A549 (cell line): Measurements from ENCODE around the gene FAM131C. TPM values are rescaled to one million over a fixed set of nuclear protein-coding genes. Genes with fewer than 3 reads are reported as not detected.
A peak's percentile ranks its signal among the peaks of the same experiment; 100 is the strongest.

ENCODE experiments used
- ATAC-seq, 2 experiments: fragments of 200-7000 bp in 1 of 2; fragments of >200 bp in 1 of 2; cut with Nextera tagmentation in 1 of 2; cut with Tn5 transposase in 1 of 2; 3 replicates each; pipeline versions ENCODE4 v1.8.0 to v1.9.1; 2018 to 2020; ENCODE audit warnings: mild to moderate bottlenecking in 1 of 2, moderate library complexity in 1 of 2
- CTCF ChIA-PET: fragments of 300-600 bp; sonication (Branson Sonifier 250); formaldehyde crosslinking; extraction: SDS; loops from one replicate; lab custom pipeline; 2021; ENCODE audit warnings: antibody characterized with exemption, inconsistent platforms; lab: Yijun Ruan, JAX
- POLR2A ChIA-PET: fragments of 350-600 bp; formaldehyde crosslinking; extraction: SDS; loops from one replicate; lab custom pipeline; 2021; ENCODE audit warnings: antibody characterized with exemption, inconsistent platforms; lab: Yijun Ruan, JAX
- DNase-seq, 2 experiments: peaks; one replicate each; pipeline versions ENCODE4 v3.0.0 to v3.0.0-alpha.2; 2011 to 2016; ENCODE audit warnings: low read depth in 1 of 2, low spot score in 1 of 2
- FAIRE-seq: peaks from 2 replicates; lab custom pipeline; 2011; peaks lifted over from hg19 to GRCh38; lab: Jason Lieb, UNC
- H3K27ac ChIP-seq, 2 experiments: fragments of >200 bp; sonication (Bioruptor Twin); formaldehyde crosslinking; 3 replicates each; pipeline ENCODE4 v1.5.1; 2016 to 2017
- H3K4me1 ChIP-seq: fragments of >200 bp; sonication (Bioruptor Twin); formaldehyde crosslinking; 3 replicates; pipeline ENCODE4 v1.6.1; 2016
- H3K4me2 ChIP-seq: fragments of >200 bp; sonication (Bioruptor Twin); formaldehyde crosslinking; 3 replicates; pipeline ENCODE4 v1.6.1; 2016
- H3K4me3 ChIP-seq: fragments of >200 bp; sonication (Bioruptor Twin); formaldehyde crosslinking; 3 replicates; pipeline ENCODE4 v1.5.1; 2016
- H3K9me3 ChIP-seq: fragments of >200 bp; sonication (Bioruptor Twin); formaldehyde crosslinking; 3 replicates; pipeline ENCODE4 v1.6.1; 2016
- CBX8 ChIP-seq: fragments of 200-600 bp; sonication (generic); IDR thresholded peaks from 2 replicates; pipeline ENCODE4 v1.6.1; 2016
- CTCF ChIP-seq: fragments of >200 bp; sonication (Bioruptor Twin); formaldehyde crosslinking; IDR thresholded peaks from 3 replicates; pipeline ENCODE4 v1.5.1; 2016
- E2F6 ChIP-seq: IDR thresholded peaks from 2 replicates; pipeline ENCODE4 v1.6.1; 2012; ENCODE audit warnings: low read depth, borderline replicate concordance
- GATA3 ChIP-seq: IDR thresholded peaks from 2 replicates; pipeline ENCODE4 v1.6.1; 2012; ENCODE audit warnings: borderline replicate concordance
- HOXA7 ChIP-seq: fragments of 250-450 bp; sonication (Bioruptor Pico); IDR thresholded peaks from 2 replicates; pipeline ENCODE4 v1.5.0; 2020; ENCODE audit warnings: mild to moderate bottlenecking, moderate library complexity
- HOXB5 ChIP-seq: fragments of 250-450 bp; sonication (Bioruptor Pico); IDR thresholded peaks from 2 replicates; pipeline ENCODE4 v1.5.0; 2020; ENCODE audit warnings: mild to moderate bottlenecking, moderate library complexity
- KDM1A ChIP-seq: fragments of 200-600 bp; sonication (generic); IDR thresholded peaks from 2 replicates; pipeline ENCODE4 v1.6.1; 2016; ENCODE audit warnings: low read depth, mild to moderate bottlenecking
- MAFK ChIP-seq: fragments of 450-650 bp; IDR thresholded peaks from 2 replicates; pipeline ENCODE4 v1.6.1; 2014; ENCODE audit not compliant: partially characterized antibody
- MYC ChIP-seq: IDR thresholded peaks from 2 replicates; pipeline ENCODE4 v1.6.1; 2012; ENCODE audit warnings: mild to moderate bottlenecking, inconsistent platforms, low read length, improper control_type of control experiment, borderline replicate concordance
- POLR2A ChIP-seq: IDR thresholded peaks from 2 replicates; pipeline ENCODE4 v1.6.1; 2012; ENCODE audit warnings: mild to moderate bottlenecking, low read length
- RARB ChIP-seq: fragments of 250-450 bp; sonication (Bioruptor Pico); IDR thresholded peaks from 2 replicates; pipeline ENCODE4 v1.8.0; 2021; ENCODE audit warnings: mild to moderate bottlenecking, moderate library complexity
- REST ChIP-seq: fragments of 200-600 bp; sonication (generic); IDR thresholded peaks from 2 replicates; pipeline ENCODE4 v1.6.1; 2016; ENCODE audit warnings: antibody characterized with exemption, mild to moderate bottlenecking, moderate library complexity
- RNF2 ChIP-seq: fragments of 200-600 bp; sonication (generic); IDR thresholded peaks from 2 replicates; pipeline ENCODE4 v1.6.1; 2016; ENCODE audit warnings: low read depth, mild to moderate bottlenecking, antibody characterized with exemption, moderate library complexity, borderline replicate concordance
- SREBF2 ChIP-seq: fragments of 450-650 bp; IDR thresholded peaks from 2 replicates; pipeline ENCODE4 v1.6.1; 2014; ENCODE audit warnings: mild to moderate bottlenecking, moderate library complexity
- TFCP2L1 ChIP-seq: fragments of 250-450 bp; sonication (Bioruptor Pico); IDR thresholded peaks from 2 replicates; pipeline ENCODE4 v1.5.0; 2021; ENCODE audit warnings: mild to moderate bottlenecking
- USF2 ChIP-seq: fragments of 450-650 bp; IDR thresholded peaks from 2 replicates; pipeline ENCODE4 v1.6.1; 2014; ENCODE audit warnings: antibody characterized with exemption
- ZFP36 ChIP-seq: fragments of 450-650 bp; IDR thresholded peaks from 2 replicates; pipeline ENCODE4 v1.6.1; 2014; ENCODE audit warnings: borderline replicate concordance; ENCODE audit not compliant: partially characterized antibody
- WGBS: methylation state at CpG from one replicate; pipeline ENCODE4 v1.1.6; 2017; ENCODE audit errors: missing lambda C conversion rate; 5-methylcytosine and 5-hydroxymethylcytosine counted together
- polyA plus RNA-seq, 4 experiments: library from polyadenylated mRNA; depleted of rRNA in 3 of 4; stranded (reverse); fragments of >200 nt; fragmentation: RNase III in 1 of 4; extraction: RNeasy Plus Mini Kit Qiagen cat#74134 plus additional on column Dnase treatment in 1 of 4; gene quantifications; 2 replicates in 3 of 4; 3 replicates in 1 of 4; pipeline ENCODE4 v1.2.3, GENCODE V29; 2011 to 2017

FAM131C gene
- polyA plus RNA-seq, 2 of the 4 experiments (the other 2 are of a cell fraction) = 2.3 to 6.7 TPM

GRCh38 chr1:16088996-16089395 is 15.5 kb upstream of the FAM131C start:
- 100% methylated on average over 3 of the region's 9 CpGs for WGBS
- DNase-seq (no peak), ATAC-seq (peak in 1 of 2 experiments; percentile 26; a peak in 1 of 6 replicates), FAIRE-seq (no peak)
- no peak for TF ChIP-seq RNF2
- TF ChIP-seq CBX8 = no peak
- peak; percentile 18 for TF ChIP-seq MAFK
- no peak for TF ChIP-seq USF2
- H3K4me1 ChIP-seq = no peaks in the 10 kb centered on the region
- ChIA-PET POLR2A (no interaction called here), CTCF (interaction anchor here (1.0 to 3.4 kb wide), 2 partner anchors 10 to 100 kb away, joined by 3 to 24 read pairs; no protein-coding TSS in a partner anchor)
- H3K9me3 ChIP-seq = no peaks in the 10 kb centered on the region
- H3K27ac ChIP-seq = peak overlapping the region in 1 of 2 experiments; percentile 52; a peak in 1 of 6 replicates
- H3K4me2 ChIP-seq = no peak overlapping the region
- no peak overlapping the region for H3K4me3 ChIP-seq

GRCh38 chr1:16088351-16088911 is 15.0 kb upstream of the FAM131C start:
- Histone ChIP-seq H3K9me3 (no peaks in the 10 kb centered on the region), H3K4me1 (peaks cover 3% of the 10 kb centered on the region; the same call in 2 of the 3 replicates), H3K4me2 (no peak overlapping the region), H3K4me3 (no peak overlapping the region)
- no peak for ATAC-seq
- no peak for DNase-seq
- no peak for FAIRE-seq
- ChIA-PET POLR2A (no interaction called here), CTCF (interaction anchor here (1.5 to 3.4 kb wide), 2 partner anchors 9 to 155 kb away, joined by 3 to 24 read pairs; no protein-coding TSS in a partner anchor)
- TF ChIP-seq HOXB5 (CRISPR knock-in tag) = no peak
- peak; percentile 8 for TF ChIP-seq ZFP36
- TF ChIP-seq, all 56 proteins: peak for 1
- peak overlapping the region in 1 of 2 experiments; percentile 52; a peak in 1 of 6 replicates for H3K27ac ChIP-seq
- WGBS = 86% methylated on average over 11 of the region's 17 CpGs

GRCh38 chr1:16087733-16088132 is 14.3 kb upstream of the FAM131C start:
- H3K4me1 ChIP-seq = peaks cover 10% of the 10 kb centered on the region
- POLR2A ChIA-PET = no interaction called here
- H3K9me3 ChIP-seq = no peaks in the 10 kb centered on the region
- ATAC-seq (no peak), DNase-seq (no peak), FAIRE-seq (no peak)
- no peak overlapping the region for H3K4me2 ChIP-seq
- 58% methylated on average over 4 of the region's 7 CpGs for WGBS
- no peak overlapping the region for H3K4me3 ChIP-seq
- TF ChIP-seq CBX8 (no peak), USF2 (no peak), POLR2A (no peak), KDM1A (no peak), CTCF (no peak), GATA3 (no peak), TFCP2L1 (CRISPR knock-in tag) (no peak), HOXA7 (CRISPR knock-in tag) (no peak), MYC (no peak), RARB (CRISPR knock-in tag) (no peak), E2F6 (no peak), REST (no peak), SREBF2 (no peak)
- H3K27ac ChIP-seq = peak overlapping the region in 1 of 2 experiments; percentile 43; a peak in 2 of 6 replicates
- CTCF ChIA-PET = interaction anchor here (1.5 to 3.4 kb wide), 2 partner anchors 9 to 156 kb away, joined by 3 to 24 read pairs; no protein-coding TSS in a partner anchor
